ENCODE data around the gene KCNG2. TPM values are rescaled to one million over a fixed set of nuclear protein-coding genes. Genes with fewer than 3 reads are reported as not detected.

The KCNG2 gene
- total RNA-seq, 2 experiments from 2014 or later: not detected

DNA sequence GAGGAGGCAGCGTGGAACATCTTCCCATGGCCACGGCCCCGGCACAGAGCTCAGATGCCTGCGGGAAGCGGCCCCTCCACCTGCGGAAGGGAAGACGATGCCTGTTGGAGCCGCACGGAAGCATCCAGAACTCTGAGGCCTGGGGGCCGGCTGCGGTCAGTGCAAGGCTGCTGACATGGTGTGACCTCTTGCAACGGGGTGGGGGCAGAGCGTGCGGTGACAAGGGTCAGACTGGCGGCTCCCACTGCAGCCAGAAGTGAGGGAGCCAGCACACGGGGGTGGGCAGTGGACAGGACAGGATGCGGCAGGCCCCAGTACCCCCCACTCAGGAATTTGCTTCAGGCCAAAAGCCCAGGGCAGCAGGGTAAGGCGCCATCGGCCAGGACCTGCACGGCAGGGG is 104.9 kb downstream of the KCNG2 start:
- TF ChIP-seq, protein P1, sequence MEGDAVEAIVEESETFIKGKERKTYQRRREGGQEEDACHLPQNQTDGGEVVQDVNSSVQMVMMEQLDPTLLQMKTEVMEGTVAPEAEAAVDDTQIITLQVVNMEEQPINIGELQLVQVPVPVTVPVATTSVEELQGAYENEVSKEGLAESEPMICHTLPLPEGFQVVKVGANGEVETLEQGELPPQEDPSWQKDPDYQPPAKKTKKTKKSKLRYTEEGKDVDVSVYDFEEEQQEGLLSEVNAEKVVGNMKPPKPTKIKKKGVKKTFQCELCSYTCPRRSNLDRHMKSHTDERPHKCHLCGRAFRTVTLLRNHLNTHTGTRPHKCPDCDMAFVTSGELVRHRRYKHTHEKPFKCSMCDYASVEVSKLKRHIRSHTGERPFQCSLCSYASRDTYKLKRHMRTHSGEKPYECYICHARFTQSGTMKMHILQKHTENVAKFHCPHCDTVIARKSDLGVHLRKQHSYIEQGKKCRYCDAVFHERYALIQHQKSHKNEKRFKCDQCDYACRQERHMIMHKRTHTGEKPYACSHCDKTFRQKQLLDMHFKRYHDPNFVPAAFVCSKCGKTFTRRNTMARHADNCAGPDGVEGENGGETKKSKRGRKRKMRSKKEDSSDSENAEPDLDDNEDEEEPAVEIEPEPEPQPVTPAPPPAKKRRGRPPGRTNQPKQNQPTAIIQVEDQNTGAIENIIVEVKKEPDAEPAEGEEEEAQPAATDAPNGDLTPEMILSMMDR (IDR thresholded peaks at IDR 0.05): no peak
- Mint-ChIP-seq H3K4me3 (no peak overlapping the region), H3K27me3 (no peaks in the 10 kb centered on the region), H3K9me3 (peaks cover 3% of the 10 kb centered on the region), H3K27ac (no peak overlapping the region), H3K4me1 (ENCODE audit: low read depth) (peaks cover 10% of the 10 kb centered on the region), H3K36me3 (ENCODE audit: low read depth) (peaks cover 8% of the 10 kb centered on the region)
- ChIA-PET POLR2A (no interaction called here), CTCF (no interaction called here)
- intact Hi-C loops (cut with micrococcal nuclease): no loop called here
- no peak for ATAC-seq
- DNase-seq: no peak

DNA sequence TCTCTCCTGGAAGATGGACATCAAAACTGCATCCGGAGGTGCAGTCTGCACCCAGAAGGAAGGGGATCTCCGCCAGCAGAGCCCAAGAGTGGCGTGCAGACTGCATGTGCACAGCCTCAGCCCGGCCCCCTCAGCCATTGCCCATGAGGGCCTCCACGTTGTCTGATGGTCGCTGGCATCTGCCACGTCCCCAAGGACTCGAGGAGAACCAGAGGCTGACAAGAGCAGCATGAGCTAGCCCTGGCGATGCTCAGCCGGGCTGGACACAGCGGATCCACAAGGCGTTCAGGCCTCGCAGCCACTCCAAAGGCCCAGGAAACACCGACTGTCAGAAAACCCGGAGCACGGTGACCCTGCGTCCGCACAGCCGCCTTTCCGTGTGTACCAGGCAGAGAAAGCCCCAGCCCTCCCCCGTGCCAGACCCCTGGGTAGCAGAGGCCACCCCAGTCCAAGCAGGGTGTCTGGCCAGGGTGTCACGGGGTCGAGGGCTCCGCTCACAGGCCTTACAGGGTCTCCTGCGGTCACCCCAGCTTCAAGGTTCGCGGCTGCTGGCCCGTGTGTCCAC is 105.4 kb downstream of the KCNG2 start:
- ATAC-seq (no peak), DNase-seq (no peak)
- H3K27me3 Mint-ChIP-seq: no peaks in the 10 kb centered on the region
- H3K27ac Mint-ChIP-seq: no peak overlapping the region
- H3K9me3 Mint-ChIP-seq: no peaks in the 10 kb centered on the region
- TF ChIP-seq, protein P1 (IDR thresholded peaks at IDR 0.05): no peak
- no peak overlapping the region for H3K4me3 Mint-ChIP-seq
- intact Hi-C loops (cut with micrococcal nuclease): no loop called here
- peaks cover 10% of the 10 kb centered on the region for H3K4me1 Mint-ChIP-seq (ENCODE audit: low read depth)
- ChIA-PET POLR2A (no interaction called here), CTCF (no interaction called here)
- peaks cover 10% of the 10 kb centered on the region for H3K36me3 Mint-ChIP-seq (ENCODE audit: low read depth)

DNA sequence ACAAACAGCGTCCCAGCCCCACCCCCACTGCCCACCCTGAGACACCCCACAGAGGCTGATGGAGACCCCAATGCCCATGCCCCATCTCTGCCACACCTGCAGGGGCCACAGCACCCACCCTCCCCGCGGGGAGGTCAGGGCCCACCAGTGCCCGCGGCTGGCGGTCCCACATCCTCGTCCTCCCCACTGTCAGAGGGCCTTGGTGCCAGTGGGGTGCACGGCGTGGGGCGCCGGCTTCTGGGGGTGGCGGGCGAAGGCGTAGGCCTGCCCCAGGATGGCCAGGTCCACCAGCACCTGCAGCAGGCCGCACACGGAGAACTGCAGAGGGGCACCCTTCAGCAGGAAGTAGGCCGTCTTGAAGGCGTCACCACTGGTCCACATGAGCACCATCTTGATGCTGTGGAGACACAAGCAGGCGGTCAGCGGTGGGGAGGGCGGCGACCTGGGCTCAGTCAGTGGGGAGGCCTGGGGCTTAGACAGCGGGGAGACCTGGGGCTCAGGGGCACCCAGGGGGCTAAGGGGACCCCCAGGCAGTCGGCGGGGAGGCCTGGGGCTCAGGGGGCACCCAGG is 106.1 kb downstream of the KCNG2 start:
- Mint-ChIP-seq H3K4me1 (ENCODE audit: low read depth) (peaks cover 10% of the 10 kb centered on the region), H3K4me3 (no peak overlapping the region), H3K36me3 (ENCODE audit: low read depth) (peaks cover 14% of the 10 kb centered on the region), H3K9me3 (no peaks in the 10 kb centered on the region), H3K27ac (no peak overlapping the region), H3K27me3 (no peaks in the 10 kb centered on the region)
- intact Hi-C loops (cut with micrococcal nuclease): no loop called here
- no peak for ATAC-seq
- ChIA-PET CTCF (no interaction called here), POLR2A (no interaction called here)
- no peak for DNase-seq
- TF ChIP-seq, protein P1 (IDR thresholded peaks at IDR 0.05): no peak

- no peaks in the 10 kb centered on the region for H3K9me3 Mint-ChIP-seq
- DNase-seq (no peak), ATAC-seq (no peak)
- POLR2A ChIA-PET: no interaction called here
- peaks cover 14% of the 10 kb centered on the region for H3K36me3 Mint-ChIP-seq (ENCODE audit: low read depth)
- TF ChIP-seq, protein P1 (IDR thresholded peaks at IDR 0.05): no peak
- peaks cover 11% of the 10 kb centered on the region for H3K4me1 Mint-ChIP-seq (ENCODE audit: low read depth)
- intact Hi-C loops (cut with micrococcal nuclease): no loop called here
- CTCF ChIA-PET: no interaction called here
- H3K4me3 Mint-ChIP-seq: no peak overlapping the region
- H3K27ac Mint-ChIP-seq: no peak overlapping the region
- no peaks in the 10 kb centered on the region for H3K27me3 Mint-ChIP-seq
Observed at GRCh38 chr18:79904357-79905147, 106.8 kb downstream of the KCNG2 start.

GRCh38 chr18:79905389-79905911 is 107.7 kb downstream of the KCNG2 start:
- no peak overlapping the region for H3K4me3 Mint-ChIP-seq
- peaks cover 16% of the 10 kb centered on the region for H3K36me3 Mint-ChIP-seq (ENCODE audit: low read depth)
- no peaks in the 10 kb centered on the region for H3K9me3 Mint-ChIP-seq
- no peak for DNase-seq
- H3K4me1 Mint-ChIP-seq (ENCODE audit: low read depth): peaks cover 14% of the 10 kb centered on the region
- no peak overlapping the region for H3K27ac Mint-ChIP-seq
- no peaks in the 10 kb centered on the region for H3K27me3 Mint-ChIP-seq
- intact Hi-C loops (cut with micrococcal nuclease): no loop called here
- TF ChIP-seq, protein P1 (IDR thresholded peaks at IDR 0.05): no peak
- POLR2A ChIA-PET: interaction anchor here (1.5 kb wide), 1 partner anchor 128 kb away, joined by 4 read pairs; the partner anchor contains the start of gene RBFA
- no peak for ATAC-seq
- CTCF ChIA-PET: interaction anchor here (0.8 kb wide), 1 partner anchor 16 kb away, joined by 3 read pairs; no protein-coding TSS in a partner anchor
